ENCODE results near the gene RNF17.
"Not testable (repeated sequence)": the region's sequence is repeated elsewhere in the genome, so short reads cannot be mapped to it uniquely, and the experiment has no call there.

Gene RNF17

DNA sequence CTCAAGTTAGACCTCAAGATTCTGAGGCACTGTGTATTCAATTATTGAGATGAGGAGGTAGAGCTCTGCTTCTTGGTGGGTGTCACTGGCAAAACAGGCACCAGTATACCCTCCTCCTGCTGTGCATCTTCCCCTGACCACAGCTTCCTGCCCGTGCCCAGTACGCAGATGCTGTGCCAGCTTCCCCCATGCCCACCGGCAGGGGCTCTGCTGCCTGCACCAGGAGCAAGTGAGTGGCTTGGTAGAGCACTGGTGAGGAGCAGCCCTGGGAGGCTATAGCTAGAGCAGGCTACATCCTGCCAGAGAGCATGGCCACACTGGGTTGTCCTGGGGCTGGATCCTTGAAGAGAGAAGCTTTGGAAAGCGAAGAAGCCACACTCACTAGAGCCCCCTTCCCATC lies 21.0 kb upstream of the RNF17 start:
- peak in 1 of 5 experiments; percentile 39 for DNase-seq

- DNase-seq: no peak
These were observed 19.7 kb upstream of the RNF17 start for GRCh38 chr13:24744247-24744646.

GRCh38 chr13:24745516-24745860 lies 18.5 kb upstream of the RNF17 start:
- no peak for DNase-seq

DNA sequence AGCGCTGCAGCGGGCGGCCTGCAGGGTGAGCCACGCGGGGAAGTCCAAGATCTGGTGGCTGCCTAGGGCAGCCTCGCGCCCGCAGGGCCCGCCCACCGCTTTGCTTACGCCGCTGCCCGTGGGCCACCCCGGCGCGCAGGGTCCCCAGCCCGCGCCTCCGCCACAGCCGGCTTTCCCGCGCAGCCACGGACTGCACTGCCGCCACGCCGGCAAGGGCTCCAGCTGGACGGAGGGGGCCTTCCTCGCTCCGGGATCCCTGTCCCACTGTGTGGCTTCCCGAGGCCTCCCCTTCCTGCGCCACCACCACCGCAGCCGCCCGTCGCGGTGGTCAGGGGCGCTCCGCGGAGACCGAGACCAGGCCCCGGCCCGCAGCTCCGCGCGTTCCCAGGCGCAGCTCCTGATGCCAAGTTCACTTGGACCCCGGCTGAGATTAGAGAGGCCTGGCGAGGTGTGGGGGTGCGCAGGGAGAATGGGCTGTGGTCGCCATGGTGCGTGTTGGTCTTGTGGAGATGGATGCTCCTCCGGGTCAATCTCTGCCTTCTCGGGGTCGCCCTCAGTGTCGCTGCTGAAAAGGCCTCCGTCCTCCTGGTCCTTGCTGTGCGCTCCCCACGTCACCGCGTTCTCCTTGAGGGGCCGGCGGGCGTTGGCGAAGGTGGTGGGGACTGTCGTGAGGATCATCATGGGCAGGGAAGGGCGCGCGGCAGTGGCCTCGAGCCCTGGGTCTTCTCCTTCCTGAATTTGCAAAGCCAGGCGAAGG lies 17.9 kb upstream of the RNF17 start:
- DNase-seq: peak in 1 of 5 experiments; percentile 9

GRCh38 chr13:24746618-24747247 lies 17.2 kb upstream of the RNF17 start:
- peak in 1 of 5 experiments; percentile 13 for DNase-seq

DNA sequence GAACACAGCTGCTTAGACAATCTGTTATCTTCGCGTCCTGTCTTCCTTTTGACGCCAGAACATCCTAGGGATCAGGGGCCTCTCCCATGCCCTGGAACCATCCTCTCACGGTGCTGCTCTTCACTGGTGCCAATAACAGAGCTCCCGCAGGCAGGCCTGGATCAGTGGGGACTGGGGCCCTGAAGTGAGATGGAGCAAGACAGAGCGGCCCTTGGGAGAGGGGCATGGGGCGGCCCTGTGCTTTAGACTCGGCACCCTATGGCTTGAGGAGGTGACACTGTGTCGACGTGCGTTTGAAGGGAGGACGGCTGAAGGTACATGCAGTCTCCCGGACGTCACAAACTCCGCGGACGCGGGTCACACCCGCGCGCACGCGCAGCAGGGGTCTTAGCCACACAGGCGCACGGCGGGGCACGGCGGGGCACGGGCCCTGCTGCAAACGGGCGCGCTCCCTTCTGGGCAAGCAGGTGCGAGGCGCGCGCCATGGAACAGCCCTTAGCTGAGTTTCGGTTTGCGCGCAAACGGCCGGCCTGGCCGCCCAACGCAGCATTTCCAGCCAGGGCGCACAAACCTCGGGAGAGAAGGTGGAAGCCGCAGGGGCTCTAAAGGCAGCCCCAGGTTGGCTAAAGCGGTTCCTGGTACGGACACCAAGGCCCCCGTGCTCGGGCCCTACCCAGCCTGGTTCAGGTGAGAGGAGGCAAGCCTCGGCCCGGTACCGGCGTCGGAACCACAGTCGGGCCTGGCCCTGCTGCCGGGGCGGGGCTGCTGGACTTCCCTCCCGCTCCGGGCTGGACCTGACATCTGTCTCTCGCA lies 16.5 kb upstream of the RNF17 start:
- DNase-seq: peak in 1 of 5 experiments; percentile 65

GRCh38 chr13:24748061-24748400 lies 15.9 kb upstream of the RNF17 start:
- no peak for DNase-seq

DNA sequence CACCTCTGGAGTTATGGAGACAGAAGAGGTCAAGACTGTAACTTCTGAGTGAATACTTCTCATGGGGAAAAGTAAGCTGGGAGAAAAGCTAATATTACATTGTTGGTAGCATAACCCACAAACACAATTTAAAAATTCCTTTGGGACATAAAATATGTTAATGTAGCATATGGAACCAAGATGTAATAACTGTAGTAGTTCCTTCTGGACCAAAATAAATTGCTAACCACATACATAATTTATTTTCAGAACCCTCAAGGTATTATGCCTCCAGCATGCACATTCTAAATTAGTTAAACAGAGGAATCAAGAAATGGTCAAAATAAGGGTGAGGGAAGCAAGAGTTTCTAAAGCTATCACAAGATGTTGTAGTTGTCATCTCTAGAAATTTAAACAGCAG lies 4.8 kb upstream of the RNF17 start:
- no peak for DNase-seq

DNA sequence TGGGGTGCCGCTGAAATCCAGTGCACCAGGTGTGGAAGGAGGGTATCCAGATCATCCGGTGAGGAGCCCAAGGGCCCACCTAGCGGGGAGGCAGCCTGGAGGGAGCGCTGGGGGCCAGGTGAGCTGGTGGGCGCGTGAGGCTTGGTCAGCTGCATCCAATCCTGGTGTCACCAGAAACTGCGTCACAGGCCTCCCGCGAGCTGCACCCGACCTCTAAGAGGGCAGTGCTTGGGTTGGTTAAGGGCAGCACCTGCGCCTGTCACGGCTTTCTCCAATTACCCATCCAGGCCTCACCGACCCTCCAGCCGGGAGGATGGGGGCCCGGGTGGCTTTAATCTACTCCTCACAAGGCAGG lies 284 bp downstream of the RNF17 start:
- no peak for DNase-seq

GRCh38 chr13:24777171-24777570 lies 13.2 kb downstream of the RNF17 start:
- DNase-seq: no peak

GRCh38 chr13:24784319-24784718 lies 20.4 kb downstream of the RNF17 start:
- DNase-seq: peak in 1 of 5 experiments; percentile 3

DNA sequence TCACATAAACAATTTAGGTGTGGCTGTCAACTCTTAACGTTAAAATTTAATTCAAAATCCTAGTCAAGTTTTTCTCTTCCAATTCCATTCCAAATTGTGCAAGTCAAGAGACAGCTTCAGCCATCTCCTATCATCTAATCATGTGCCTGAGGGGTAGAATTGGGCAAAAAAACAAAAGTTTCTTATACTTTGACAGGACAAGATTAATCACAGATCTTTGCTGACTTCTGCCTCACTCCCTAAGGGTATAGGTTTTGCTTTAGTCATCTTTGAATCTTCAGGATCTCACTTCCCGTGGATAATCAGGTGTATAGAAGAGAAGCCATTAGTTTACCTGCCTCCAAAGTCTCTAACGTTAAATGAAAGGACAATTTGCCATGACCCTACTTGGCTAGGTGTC lies 24.6 kb downstream of the RNF17 start:
- DNase-seq: no peak

DNA sequence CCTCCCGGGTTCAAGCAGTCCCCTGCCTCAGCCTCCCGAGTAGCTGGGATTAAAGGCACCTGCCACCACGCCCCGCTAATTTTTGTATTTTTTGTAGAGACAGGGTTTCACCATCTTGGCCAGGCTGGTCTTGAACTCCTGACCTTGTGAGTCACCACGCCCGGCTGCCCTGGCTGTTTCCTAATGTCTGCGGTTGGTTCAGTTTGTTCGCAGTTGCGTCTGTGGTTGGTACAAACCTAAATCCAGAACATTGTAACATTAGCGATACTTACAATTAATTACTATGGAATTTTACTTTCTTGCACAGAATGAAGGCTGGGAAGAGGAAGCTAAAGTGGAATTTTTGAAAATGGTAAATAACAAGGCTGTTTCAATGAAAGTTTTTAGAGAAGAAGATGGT lies 38.1 kb downstream of the RNF17 start:
- DNase-seq: no peak

DNA sequence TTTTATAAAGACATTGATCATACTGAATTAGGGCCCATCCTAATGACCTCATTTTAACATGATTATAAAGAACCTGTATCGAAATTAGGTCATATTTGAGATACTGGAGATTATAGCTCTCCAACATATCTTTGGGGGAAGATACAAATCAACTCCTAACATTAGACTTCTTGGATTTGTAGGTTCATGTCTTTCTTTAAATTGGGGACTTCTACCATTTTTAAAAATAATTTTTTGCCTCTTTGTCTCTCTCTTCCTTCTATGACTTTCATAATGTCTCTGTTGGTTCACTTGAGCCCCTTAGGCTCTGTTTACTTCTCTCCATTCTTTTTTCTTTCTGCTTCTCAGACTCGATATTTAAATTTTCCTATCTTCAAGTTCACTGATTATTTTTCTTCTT lies 57.2 kb downstream of the RNF17 start:
- no peak for DNase-seq

DNA sequence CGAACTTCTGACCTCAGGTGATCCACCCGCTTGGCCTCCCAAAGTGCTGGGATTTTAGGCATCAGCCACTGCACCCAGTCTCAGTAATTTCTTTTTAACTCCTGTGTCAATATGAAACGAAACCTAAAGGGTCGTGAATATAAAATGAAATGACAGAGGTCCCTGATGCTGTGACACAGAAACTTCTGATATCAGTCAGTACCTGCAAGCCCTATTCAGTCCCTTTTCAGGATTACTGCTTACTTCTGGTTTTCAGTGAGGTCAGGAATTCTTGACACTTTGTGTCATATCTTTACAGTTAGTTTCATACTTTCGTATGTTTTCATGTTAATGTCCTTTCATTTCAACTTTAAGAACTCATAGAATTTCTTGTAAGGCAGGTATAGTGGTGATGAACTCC lies 58.7 kb downstream of the RNF17 start:
- DNase-seq: peak in 1 of 5 experiments; percentile 2

- not testable (repeated sequence) for DNase-seq
These were observed 59.2 kb downstream of the RNF17 start for GRCh38 chr13:24823122-24823710.

DNA sequence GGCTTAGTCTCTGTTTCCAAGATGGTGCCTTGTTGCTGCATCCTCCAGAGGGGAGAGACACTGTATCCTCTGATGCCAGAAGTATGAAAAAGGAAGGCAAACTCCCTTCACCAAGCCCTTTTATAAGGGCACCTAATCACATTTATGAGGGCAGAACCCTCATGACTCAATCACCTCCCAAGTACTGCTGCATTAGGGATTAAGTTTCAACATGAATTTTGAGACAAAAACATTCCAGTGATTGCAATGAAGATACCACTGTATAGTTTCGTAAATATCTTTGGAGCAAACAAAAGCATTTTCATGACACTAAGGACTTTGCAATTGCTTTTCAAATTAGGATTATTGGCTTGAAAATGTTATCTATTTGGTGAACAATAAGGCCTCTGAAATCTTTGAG lies 63.8 kb downstream of the RNF17 start:
- DNase-seq: no peak

GRCh38 chr13:24834902-24835510 lies 71.0 kb downstream of the RNF17 start:
- DNase-seq: no peak

- DNase-seq: not testable (repeated sequence)
These were observed 73.6 kb downstream of the RNF17 start for GRCh38 chr13:24837528-24837927.

- no peak for DNase-seq
These were observed 78.7 kb downstream of the RNF17 start for GRCh38 chr13:24842549-24843274.

DNA sequence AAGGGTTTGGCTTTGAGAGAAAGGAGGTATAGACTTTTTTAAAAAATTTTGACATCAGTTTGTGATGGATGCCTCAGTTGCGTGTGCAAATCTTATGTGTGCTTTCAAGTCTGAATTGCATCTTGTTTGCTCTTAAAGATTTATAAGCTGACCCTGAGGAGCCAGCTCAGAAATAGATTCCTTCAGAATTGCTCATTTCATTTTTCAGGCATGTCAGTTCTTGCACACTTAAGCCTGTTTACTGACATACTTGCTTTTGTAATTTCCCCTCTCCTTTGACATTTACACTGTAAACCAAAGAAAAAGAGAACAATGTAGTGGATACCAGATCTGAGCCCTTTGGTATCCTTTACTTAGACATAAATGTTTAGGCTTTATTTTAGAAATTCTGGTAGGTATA lies 87.6 kb downstream of the RNF17 start:
- no peak for DNase-seq

- no peak for DNase-seq
These were observed 90.3 kb downstream of the RNF17 start for GRCh38 chr13:24854311-24854710.

Measured in T-helper 2 cell (primary cell).